HUES48 (cell line): Measurements from ENCODE around the gene KMO.

ENCODE experiments used
- H3K27ac ChIP-seq: one replicate; pipeline ENCODE4 v1.7.0; 2013; ENCODE audit warnings: low read depth, low read length, inconsistent platforms
- H3K27me3 ChIP-seq: 2 replicates; pipeline ENCODE4 v1.6.1; 2013; ENCODE audit warnings: mild to moderate bottlenecking, low read length; ENCODE audit not compliant: control insufficient read depth, insufficient read depth
- H3K36me3 ChIP-seq: 2 replicates; pipeline ENCODE4 v1.6.1; 2013; ENCODE audit warnings: low read length; ENCODE audit not compliant: control insufficient read depth, insufficient read depth
- H3K4me1 ChIP-seq: 2 replicates; pipeline ENCODE4 v1.6.1; 2013; ENCODE audit warnings: mild to moderate bottlenecking, low read length; ENCODE audit not compliant: control insufficient read depth, insufficient read depth
- H3K4me3 ChIP-seq: 2 replicates; pipeline ENCODE4 v1.5.1; 2013; ENCODE audit warnings: mild to moderate bottlenecking, low read depth, low read length
- H3K9ac ChIP-seq: 2 replicates; pipeline ENCODE4 v1.6.1; 2013; ENCODE audit warnings: mild to moderate bottlenecking, low read depth, low read length, moderate library complexity
- H3K9me3 ChIP-seq: 2 replicates; pipeline ENCODE4 v1.6.1; 2013; ENCODE audit warnings: low read length; ENCODE audit not compliant: control insufficient read depth, insufficient read depth

KMO gene

DNA sequence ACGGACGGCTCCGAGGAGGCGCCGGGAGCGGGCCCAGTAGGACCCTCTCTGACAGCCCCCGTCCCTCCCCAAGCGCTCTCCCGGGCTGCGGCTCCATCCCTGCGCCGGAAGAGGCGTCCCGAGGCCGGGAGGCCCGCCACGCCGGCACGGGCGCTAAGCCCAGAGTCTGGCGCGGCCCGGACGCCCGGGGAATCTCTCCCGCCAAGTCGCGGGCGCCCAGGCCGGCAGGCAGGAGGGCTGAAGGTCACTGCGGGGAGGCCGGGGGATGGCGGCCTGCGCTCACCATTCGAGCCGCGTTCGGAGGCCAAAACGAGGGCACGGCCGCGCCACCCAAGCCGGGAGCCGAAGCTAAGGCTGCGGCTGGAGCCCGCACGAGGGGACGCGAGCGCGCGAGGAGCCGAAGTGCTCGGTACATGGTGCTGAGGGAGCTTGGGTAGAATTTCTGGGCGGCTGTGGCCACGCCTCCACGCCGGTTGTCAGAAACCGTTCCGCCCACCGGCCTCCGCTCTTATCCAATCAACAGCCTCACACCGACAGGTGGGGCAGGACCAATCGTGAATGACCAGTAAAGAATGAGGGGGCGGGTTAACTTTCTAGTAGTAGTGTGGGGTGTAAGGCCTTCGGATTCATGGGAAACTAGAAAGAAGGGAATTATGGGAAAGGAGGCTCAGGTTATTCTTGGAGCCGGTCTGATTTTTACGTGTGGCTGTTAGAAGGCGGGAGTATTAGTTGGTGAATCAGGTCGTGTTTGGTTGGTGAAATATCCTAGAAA lies 12.7 kb upstream of the KMO start, which contains the start of gene FH:
TSS of gene FH (minus strand) at position 448 of the 772 bp plus-strand sequence. CDS start at position 415, 33 bp downstream.
- Histone ChIP-seq H3K9ac (peak within 1 kb of the TSS; percentile 60), H3K9me3 (no peaks in the 10 kb centered on the region), H3K4me3 (peak within 1 kb of the TSS; percentile 90), H3K27ac (peak within 1 kb of the TSS; percentile 79), H3K36me3 (peaks cover 16% of the 10 kb centered on the region), H3K27me3 (no peaks in the 10 kb centered on the region), H3K4me1 (peaks cover 5% of the 10 kb centered on the region; the same call in 1 of the 2 replicates)

DNA sequence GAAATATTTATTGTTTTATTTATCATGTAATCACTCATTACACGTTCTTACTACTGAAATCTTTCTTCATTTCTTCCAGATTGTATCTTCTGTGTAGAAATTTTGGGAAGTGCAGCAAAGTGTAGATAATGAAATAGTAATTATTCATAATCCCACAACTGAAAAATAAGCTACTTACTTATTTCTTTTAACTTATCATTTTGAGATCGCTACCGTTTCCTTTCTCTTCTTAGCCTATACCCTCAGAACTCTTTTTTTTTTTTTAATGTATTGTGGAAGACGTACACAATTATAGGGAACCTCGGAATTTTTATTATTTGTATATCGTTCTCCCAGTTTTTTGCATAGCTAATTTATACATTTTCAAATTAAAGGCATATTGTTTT lies 12.1 kb upstream of the KMO start:
- no peak overlapping the region for H3K27ac ChIP-seq
- peaks cover 5% of the 10 kb centered on the region; the same call in 1 of the 2 replicates for H3K4me1 ChIP-seq
- peaks cover 12% of the 10 kb centered on the region for H3K36me3 ChIP-seq
- H3K9me3 ChIP-seq: no peaks in the 10 kb centered on the region
- peak overlapping the region; percentile 33; the same call in 1 of the 2 replicates for H3K9ac ChIP-seq
- peak overlapping the region; percentile 90 for H3K4me3 ChIP-seq
- H3K27me3 ChIP-seq: no peaks in the 10 kb centered on the region

DNA sequence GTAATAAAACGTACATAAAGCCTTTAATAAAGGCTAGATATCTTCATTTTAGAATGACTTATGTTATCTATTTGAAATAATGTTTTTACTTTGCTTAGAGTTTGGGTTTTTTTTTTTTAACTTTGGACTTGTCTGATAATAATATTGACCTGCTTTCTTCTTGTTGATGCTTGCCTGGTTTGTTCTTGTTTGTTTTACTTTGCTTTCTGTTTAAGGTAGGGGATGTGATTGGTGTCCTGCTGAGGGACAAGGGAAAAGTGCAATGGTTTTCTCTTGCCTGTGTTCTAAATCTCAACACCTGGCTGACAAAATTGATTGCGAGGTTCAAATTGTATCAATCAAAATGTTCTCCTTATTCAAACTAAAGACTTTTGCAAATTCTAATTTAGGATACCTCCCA lies 10.5 kb upstream of the KMO start:
- H3K4me1 ChIP-seq: peaks cover 5% of the 10 kb centered on the region; the same call in 1 of the 2 replicates
- no peaks in the 10 kb centered on the region for H3K36me3 ChIP-seq
- H3K27me3 ChIP-seq: no peaks in the 10 kb centered on the region
- no peak overlapping the region for H3K9ac ChIP-seq
- no peaks in the 10 kb centered on the region for H3K9me3 ChIP-seq
- no peak overlapping the region for H3K4me3 ChIP-seq
- no peak overlapping the region for H3K27ac ChIP-seq

DNA sequence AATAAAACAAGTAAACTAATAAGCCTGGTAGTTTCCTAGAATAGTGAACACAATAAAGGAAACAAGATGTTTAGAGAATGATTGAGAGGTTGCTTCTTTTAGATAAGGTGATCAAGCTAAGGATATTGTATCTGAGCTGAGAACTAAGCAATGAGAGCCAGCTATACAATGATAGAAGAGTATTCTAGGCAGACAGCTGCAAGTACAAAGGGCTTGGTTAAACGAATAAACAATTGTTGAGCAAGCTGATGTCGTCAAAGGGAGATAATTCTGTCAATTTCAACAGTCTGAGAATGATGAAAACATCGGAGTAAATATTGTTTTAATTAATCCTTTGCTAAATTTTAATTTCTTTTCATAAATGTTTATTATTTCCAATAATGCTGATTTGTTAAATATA lies 7.2 kb upstream of the KMO start:
- Histone ChIP-seq H3K9ac (no peak overlapping the region), H3K9me3 (no peaks in the 10 kb centered on the region), H3K4me3 (no peak overlapping the region), H3K4me1 (no peaks in the 10 kb centered on the region), H3K36me3 (no peaks in the 10 kb centered on the region), H3K27ac (no peak overlapping the region), H3K27me3 (no peaks in the 10 kb centered on the region)

DNA sequence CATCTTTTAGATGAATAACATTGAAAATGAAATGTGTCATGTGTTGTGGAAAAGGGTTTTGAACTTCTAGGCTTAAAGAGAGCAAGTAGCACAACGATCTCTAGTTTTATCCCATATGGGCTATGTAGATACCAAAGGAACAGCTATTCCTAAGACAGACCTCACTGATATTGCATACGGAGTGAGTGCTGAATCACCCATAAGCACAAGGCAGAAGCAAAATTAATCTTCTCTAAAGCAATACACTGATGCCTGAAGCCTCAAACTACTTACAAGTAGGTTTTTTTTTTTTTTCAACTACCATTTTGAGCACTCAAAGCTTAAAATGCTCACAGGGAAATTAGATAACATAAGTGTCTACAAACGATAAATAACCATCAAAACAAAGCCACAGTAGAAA lies 5.0 kb upstream of the KMO start:
- Histone ChIP-seq H3K27ac (no peak overlapping the region), H3K9me3 (no peaks in the 10 kb centered on the region), H3K36me3 (no peaks in the 10 kb centered on the region), H3K9ac (no peak overlapping the region), H3K4me1 (no peaks in the 10 kb centered on the region), H3K4me3 (no peak overlapping the region), H3K27me3 (no peaks in the 10 kb centered on the region)

DNA sequence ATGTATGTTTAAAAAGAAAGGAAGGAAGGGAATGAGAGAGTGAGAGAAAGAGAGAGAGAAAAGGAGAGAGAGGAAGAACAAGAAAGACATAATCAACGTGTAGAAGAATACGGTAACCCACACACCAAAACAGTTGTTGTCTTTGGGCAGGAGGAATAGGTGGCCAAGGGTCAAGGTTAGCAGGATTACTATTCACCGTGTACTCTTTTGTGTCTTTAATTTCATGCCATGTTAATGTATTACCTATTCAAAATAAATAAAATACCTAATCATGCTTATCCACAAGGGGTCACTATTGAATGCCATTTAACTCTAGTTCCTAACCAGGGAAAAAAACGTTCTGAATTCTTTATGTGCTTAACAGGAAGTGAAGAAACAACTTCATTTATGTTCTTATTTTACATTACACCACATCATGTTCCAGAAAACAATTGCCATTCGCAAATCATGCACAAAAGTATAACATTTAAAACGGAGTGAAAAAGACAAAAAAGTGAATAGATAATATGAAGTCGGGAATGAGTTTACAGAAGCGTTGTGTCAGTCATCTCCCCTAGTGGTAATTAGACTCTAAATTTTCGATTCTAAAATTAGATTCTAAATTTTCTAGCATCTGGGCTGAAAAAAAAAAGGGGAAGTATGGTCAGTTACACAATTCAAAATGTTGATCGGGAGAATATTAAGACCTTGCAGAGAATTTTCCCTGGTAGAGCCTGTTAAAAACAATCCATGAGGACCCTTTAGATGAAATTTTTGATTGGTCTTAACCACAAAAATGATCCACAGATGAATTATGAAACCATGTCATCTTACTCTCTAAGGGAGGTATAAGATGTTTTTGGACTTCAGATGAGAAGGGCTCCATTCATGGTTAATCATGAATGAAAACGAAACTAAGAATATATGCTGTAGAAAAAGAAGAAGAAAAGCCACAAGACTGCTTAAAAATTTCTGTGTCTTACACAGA lies 700 bp upstream of the KMO start:
- Histone ChIP-seq H3K9me3 (no peaks in the 10 kb centered on the region), H3K4me1 (no peaks in the 10 kb centered on the region), H3K9ac (no peak overlapping the region; the same call in 1 of the 2 replicates), H3K27me3 (no peaks in the 10 kb centered on the region), H3K4me3 (peak overlapping the region; percentile 24; the same call in 1 of the 2 replicates), H3K27ac (no peak overlapping the region), H3K36me3 (no peaks in the 10 kb centered on the region)

DNA sequence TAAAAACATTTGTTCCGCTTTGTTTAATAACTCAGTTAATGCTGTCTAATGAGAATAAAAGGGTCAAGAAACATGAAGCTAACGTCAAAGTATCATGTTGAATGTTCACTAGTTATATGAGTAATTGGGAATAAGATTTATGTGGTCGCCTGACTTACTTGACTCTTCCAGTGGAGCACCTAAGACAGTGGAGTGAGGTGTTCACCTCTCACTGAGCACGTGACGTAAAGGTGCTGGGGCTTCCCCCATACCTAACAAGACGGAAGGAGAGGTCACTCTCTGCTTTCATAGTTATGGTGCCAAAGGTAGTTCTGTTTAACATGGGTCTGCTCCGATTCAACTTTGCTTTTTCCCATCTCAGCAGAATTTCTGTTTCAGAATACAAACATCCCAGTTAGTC lies 686 bp downstream of the KMO start:
- no peak overlapping the region for H3K4me3 ChIP-seq
- H3K9ac ChIP-seq: no peak overlapping the region
- no peaks in the 10 kb centered on the region for H3K27me3 ChIP-seq
- no peaks in the 10 kb centered on the region for H3K36me3 ChIP-seq
- H3K4me1 ChIP-seq: no peaks in the 10 kb centered on the region
- H3K27ac ChIP-seq: no peak overlapping the region
- H3K9me3 ChIP-seq: no peaks in the 10 kb centered on the region

DNA sequence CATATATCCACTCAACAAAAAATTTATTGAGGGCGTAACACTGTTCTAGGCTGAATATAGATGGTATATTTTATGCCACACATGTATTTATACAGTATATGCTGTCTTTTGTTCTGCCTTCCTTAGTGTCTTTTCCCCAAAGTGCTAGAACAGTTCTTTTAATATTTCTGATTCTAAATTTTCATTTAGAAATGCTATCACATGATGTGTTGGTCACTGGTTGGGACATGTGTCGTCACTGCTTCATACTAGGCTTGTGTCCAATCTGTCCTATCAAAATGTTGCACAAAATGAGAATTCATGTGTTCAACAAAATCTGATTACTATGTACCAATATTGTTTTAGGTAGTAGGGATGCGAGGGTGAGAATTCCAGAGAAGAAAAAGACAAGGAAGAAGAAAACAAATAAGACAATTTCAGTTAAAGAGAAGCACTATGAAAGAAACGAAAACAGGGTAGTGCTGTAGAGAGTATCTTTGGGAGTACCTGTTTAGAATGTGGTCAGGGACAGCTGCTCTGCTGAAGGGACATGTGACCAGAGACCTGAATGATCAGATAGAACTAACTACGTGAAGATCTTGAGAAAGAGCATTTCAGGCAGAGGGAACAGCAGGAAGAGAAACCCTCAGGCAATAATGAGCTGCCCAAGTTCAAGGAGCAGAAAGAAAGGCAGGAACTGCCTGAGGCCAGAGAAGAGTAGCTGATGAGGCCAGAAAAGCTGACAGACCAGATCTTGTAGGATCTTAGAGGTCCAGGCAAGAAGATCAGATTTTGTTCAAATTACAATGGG lies 1.3 kb downstream of the KMO start:
- H3K4me3 ChIP-seq: no peak overlapping the region
- no peaks in the 10 kb centered on the region for H3K27me3 ChIP-seq
- no peaks in the 10 kb centered on the region for H3K4me1 ChIP-seq
- H3K36me3 ChIP-seq: no peaks in the 10 kb centered on the region
- H3K9me3 ChIP-seq: no peaks in the 10 kb centered on the region
- H3K9ac ChIP-seq: no peak overlapping the region
- H3K27ac ChIP-seq: no peak overlapping the region

DNA sequence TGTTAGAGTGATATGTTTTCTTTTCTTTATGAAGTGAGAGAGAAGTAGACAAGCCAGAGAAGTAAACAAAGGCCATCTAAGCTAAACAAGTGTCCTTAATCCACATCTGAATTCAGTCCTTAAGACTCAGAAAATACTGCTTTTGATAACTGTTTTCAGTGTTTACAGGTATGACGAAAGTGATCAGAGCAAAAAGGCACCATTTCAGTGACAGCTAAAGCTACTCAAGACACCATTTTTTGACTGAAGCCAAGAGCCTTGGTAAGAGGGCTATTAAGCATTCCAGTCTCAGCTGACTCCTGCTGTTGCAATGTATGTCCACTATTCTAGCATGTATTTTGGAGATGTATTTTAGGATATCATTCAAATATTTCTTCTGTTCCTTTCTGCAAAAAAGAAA lies 4.1 kb downstream of the KMO start:
- no peaks in the 10 kb centered on the region for H3K9me3 ChIP-seq
- no peak overlapping the region for H3K4me3 ChIP-seq
- no peaks in the 10 kb centered on the region for H3K36me3 ChIP-seq
- no peaks in the 10 kb centered on the region for H3K4me1 ChIP-seq
- no peak overlapping the region for H3K9ac ChIP-seq
- H3K27me3 ChIP-seq: no peaks in the 10 kb centered on the region
- H3K27ac ChIP-seq: no peak overlapping the region

DNA sequence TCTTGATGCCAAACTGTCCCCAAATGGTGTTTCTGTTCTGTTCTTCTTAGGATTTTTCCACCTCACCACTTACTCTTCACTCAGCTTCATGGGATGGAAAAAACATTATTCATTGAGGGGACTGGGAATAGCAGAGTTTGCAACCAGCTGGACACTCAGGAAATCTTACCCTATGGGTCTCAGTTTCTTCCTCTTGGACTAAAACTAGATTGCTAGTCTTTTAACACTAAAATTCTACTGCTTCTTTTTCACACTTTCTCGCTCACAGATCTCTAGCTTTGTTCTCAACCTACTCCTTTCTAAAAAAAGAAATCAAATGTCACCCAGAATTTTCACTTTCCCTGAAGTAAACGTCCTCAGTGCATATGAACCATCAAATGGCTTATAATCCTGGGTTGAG lies 4.8 kb downstream of the KMO start:
- H3K27me3 ChIP-seq: no peaks in the 10 kb centered on the region
- no peak overlapping the region for H3K4me3 ChIP-seq
- no peak overlapping the region for H3K9ac ChIP-seq
- H3K9me3 ChIP-seq: no peaks in the 10 kb centered on the region
- no peak overlapping the region for H3K27ac ChIP-seq
- no peaks in the 10 kb centered on the region for H3K4me1 ChIP-seq
- H3K36me3 ChIP-seq: no peaks in the 10 kb centered on the region
